K562 (cell line): ENCODE data around the gene TRIM65. TPM values are rescaled to one million over a fixed set of nuclear protein-coding genes. Genes with fewer than 3 reads are reported as not detected.
A peak's percentile ranks its signal among the peaks of the same experiment; 100 is the strongest.

ENCODE experiments used
- BMI1 ChIP-seq: fragments of 150-350 bp; IDR thresholded peaks from 2 replicates; pipeline ENCODE4 v1.6.1; 2014; ENCODE audit warnings: low read length
- BRF1 ChIP-seq: IDR thresholded peaks from 3 replicates; pipeline ENCODE4 v1.6.1; 2011; ENCODE audit warnings: borderline replicate concordance, mild to moderate bottlenecking; ENCODE audit not compliant: insufficient read length; ENCODE audit errors: extremely low read depth
- CBFA2T3 ChIP-seq: fragments of 450-650 bp; IDR thresholded peaks from 2 replicates; pipeline ENCODE4 v1.6.1; 2017
- CBX3 ChIP-seq, 2 experiments: IDR thresholded peaks; 1 replicate in 1 of 2; 2 replicates in 1 of 2; pipeline ENCODE4 v1.6.1; 2012; ENCODE audit warnings: inconsistent platforms in 2 of 2, low read length in 2 of 2, borderline replicate concordance in 1 of 2, control low read depth in 1 of 2
- CSDE1 ChIP-seq, 2 experiments: fragments of 450-650 bp; IDR thresholded peaks; 2 replicates each; pipeline ENCODE4 v1.6.1; 2016; ENCODE audit warnings: mild to moderate bottlenecking in 1 of 2
- EWSR1 ChIP-seq: fragments of 450-650 bp; IDR thresholded peaks from 2 replicates; pipeline ENCODE4 v1.6.1; 2018; ENCODE audit warnings: borderline replicate concordance, mild to moderate bottlenecking, low read depth, moderate library complexity; ENCODE audit not compliant: partially characterized antibody
- HNRNPUL1 ChIP-seq: fragments of 200-400 bp; formaldehyde crosslinking; IDR thresholded peaks from 2 replicates; pipeline ENCODE4 v1.6.1; 2017; ENCODE audit warnings: low read length
- MYC ChIP-seq, 2 experiments: fragments of 250-450 bp in 1 of 2; sonication (Bioruptor Pico) in 1 of 2; IDR thresholded peaks; 2 replicates each; pipeline versions ENCODE4 v1.5.1 to v1.6.1; 2012 to 2021; ENCODE audit warnings: low read depth in 2 of 2, borderline replicate concordance in 1 of 2, improper control_type of control experiment in 1 of 2, low read length in 1 of 2, mild to moderate bottlenecking in 1 of 2, moderate library complexity in 1 of 2
- NCOA4 ChIP-seq: fragments of 450-650 bp; IDR thresholded peaks from 2 replicates; pipeline ENCODE4 v1.6.1; 2018; ENCODE audit warnings: mild to moderate bottlenecking; ENCODE audit not compliant: partially characterized antibody
- NR4A1 ChIP-seq, 2 experiments: fragments of 250-450 bp in 1 of 2; fragments of 450-650 bp in 1 of 2; sonication (Bioruptor Pico) in 1 of 2; IDR thresholded peaks; 2 replicates each; pipeline versions ENCODE4 v1.4.0 to v1.6.1; 2016 to 2020; ENCODE audit warnings: mild to moderate bottlenecking in 2 of 2, missing compliant biosample characterization in 1 of 2, missing genetic modification characterization in 1 of 2, moderate library complexity in 1 of 2
- POLR2B ChIP-seq: fragments of 450-650 bp; IDR thresholded peaks from 2 replicates; pipeline ENCODE4 v1.6.1; 2018; ENCODE audit warnings: low read depth; ENCODE audit not compliant: partially characterized antibody
- PTBP1 ChIP-seq: fragments of 200-400 bp; formaldehyde crosslinking; IDR thresholded peaks from 2 replicates; pipeline ENCODE4 v1.6.1; 2017; ENCODE audit warnings: low read depth, low read length
- RBM39 ChIP-seq: fragments of 200-400 bp; formaldehyde crosslinking; optimal IDR thresholded peaks from 2 replicates; pipeline ENCODE3; 2018; ENCODE audit warnings: low read depth, low read length
- SMAD3 ChIP-seq: fragments of 450-650 bp; formaldehyde crosslinking; conservative IDR thresholded peaks from 2 replicates; pipeline ENCODE4 v1.4.0; 2020; ENCODE audit warnings: mild to moderate bottlenecking
- SUPT5H ChIP-seq: fragments of 450-650 bp; IDR thresholded peaks from 2 replicates; pipeline ENCODE4 v1.6.1; 2016
- TBL1XR1 ChIP-seq, 2 experiments: IDR thresholded peaks; 2 replicates each; pipeline ENCODE4 v1.6.1; 2012; ENCODE audit warnings: improper control_type of control experiment in 2 of 2, low read length in 2 of 2, mild to moderate bottlenecking in 1 of 2
- TCF3 ChIP-seq: sonication (generic); formaldehyde crosslinking; IDR thresholded peaks from 2 replicates; pipeline ENCODE4 v1.4.0; 2020; ENCODE audit warnings: mild to moderate bottlenecking, missing genetic modification reagents
- ZBTB1 ChIP-seq: sonication (generic); formaldehyde crosslinking; IDR thresholded peaks from 2 replicates; pipeline ENCODE4 v1.8.1; 2023; ENCODE audit warnings: missing genetic modification reagents, low read depth, mild to moderate bottlenecking, borderline replicate concordance
- ZNF274 ChIP-seq: IDR thresholded peaks from 2 replicates; pipeline ENCODE4 v1.6.1; 2011; ENCODE audit warnings: low read depth, mild to moderate bottlenecking, low read length, moderate library complexity, borderline replicate concordance
- polyA plus RNA-seq, 8 experiments: library from polyadenylated mRNA; depleted of rRNA in 4 of 8; stranded (reverse) in 5 of 8; unstranded in 3 of 8; fragments of >200 nt; fragmentation: Nextera tagmentation in 2 of 8; fragmentation: Illumina TruSeq in 1 of 8; extraction: Ambion mirVana in 2 of 8; extraction: Trizol in 1 of 8; gene quantifications; 2 replicates each; pipeline versions ENCODE4 v1.2.1 to v1.2.3, GENCODE V29; 2011 to 2014; ENCODE audit warnings: inconsistent platforms in 1 of 8, missing spikeins in 1 of 8
- total RNA-seq, 7 experiments: library from RNA; depleted of rRNA in 6 of 7; stranded (reverse); fragments of >200 nt in 6 of 7; fragmentation: Illumina TruSeq in 2 of 7; extraction: Trizol in 2 of 7; gene quantifications; 2 replicates each; pipeline versions ENCODE4 v1.2.1 to v1.2.3, GENCODE V29; 2011 to 2021; ENCODE audit warnings: low replicate concordance in 1 of 7

Gene TRIM65
- total and polyA plus RNA-seq, 9 of the 15 experiments (the other 6 are each of a cell fraction or from before 2014, with no cell fraction given) = 2.8 to 45.7 (median 22.9) TPM

DNA sequence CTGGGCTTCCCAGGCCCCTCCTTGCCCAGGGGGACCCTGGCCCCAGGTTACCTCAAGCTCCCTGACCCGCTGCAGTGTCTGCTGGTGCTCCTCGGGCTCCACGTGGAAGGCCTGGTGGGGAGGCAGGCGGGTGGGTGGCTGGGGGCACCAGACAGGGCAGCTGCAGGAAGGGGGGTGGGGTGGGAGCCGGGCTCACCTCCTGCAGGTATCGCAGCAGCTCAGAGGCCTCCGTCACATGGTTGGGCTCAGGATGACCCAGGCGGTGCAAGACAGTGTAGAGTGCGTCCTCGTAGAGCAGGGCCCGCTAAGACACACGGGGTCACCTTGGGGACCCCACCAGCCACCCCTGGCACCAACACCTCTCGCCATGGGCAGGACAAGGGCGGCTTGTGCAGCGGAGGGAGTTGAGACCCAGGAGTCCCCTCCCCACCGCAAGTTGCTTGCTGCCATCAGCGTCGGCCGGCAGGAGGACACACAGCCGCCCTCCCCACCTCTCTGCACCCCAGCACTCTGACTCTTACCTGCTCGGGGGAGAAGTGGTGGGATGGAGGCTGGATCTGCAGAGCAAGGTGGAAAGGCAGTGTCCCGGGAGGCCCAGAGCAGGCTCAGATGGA is 53.7 kb downstream of the TRIM65 start (continued):
- TF ChIP-seq HNRNPUL1 (no peak), NCOA4 (no peak), ZNF274 (no peak), TCF3 (CRISPR knock-in tag) (no peak), SUPT5H (no peak), CBX3 (IDR thresholded peaks at IDR 0.05; ENCODE audit: borderline replicate concordance in 1 of 2, low read length in 2 of 2) (0 out of 3 replicates have a peak, but pooled peaks of 1 of the 2 experiments have one; percentile 20), PTBP1 (no peak), CSDE1 (IDR thresholded peaks at IDR 0.05) (no peak), ZBTB1 (CRISPR knock-in tag) (0 out of 2 replicates have a peak, but pooled peaks have one; percentile 46), BRF1 (no peak), RBM39 (no peak), POLR2B (no peak), MYC (IDR thresholded peaks at IDR 0.05; ENCODE audit: low read depth, low read length) (0 out of 2 replicates have a peak, but pooled peaks have one; percentile 13), MYC (CRISPR knock-in tag; IDR thresholded peaks at IDR 0.05; ENCODE audit: borderline replicate concordance, low read depth) (no peak), EWSR1 (no peak), CBFA2T3 (no peak), NR4A1 (CRISPR knock-in tag; IDR thresholded peaks at IDR 0.05) (no peak), NR4A1 (tag; IDR thresholded peaks at IDR 0.05) (no peak), BMI1 (no peak), SMAD3 (CRISPR knock-in tag) (no peak), TBL1XR1 (IDR thresholded peaks at IDR 0.05; ENCODE audit: low read length in 2 of 2) (no peak)
